HG02884 (cell line): ENCODE measurements around the gene ADGRB3.
"Not testable (repeated sequence)": the region's sequence is repeated elsewhere in the genome, so short reads cannot be mapped to it uniquely, and the experiment has no call there.

Experiments
- ATAC-seq: cut with Tn5 transposase; IDR thresholded peaks from one replicate; pipeline ENCODE4 v1.9.1; 2021; ENCODE audit warnings: mild to moderate bottlenecking, moderate library complexity; ENCODE audit not compliant: unreplicated experiment

The ADGRB3 gene

GRCh38 chr6:68738039-68738438, 103.0 kb downstream of the ADGRB3 start:
- ATAC-seq, result no peak

GRCh38 chr6:68740828-68741500, 105.9 kb downstream of the ADGRB3 start:
- ATAC-seq, result peak; percentile 58

GRCh38 chr6:68741501-68742386, 106.7 kb downstream of the ADGRB3 start:
- ATAC-seq, result peak; percentile 6

- ATAC-seq, result no peak
Observed at GRCh38 chr6:68743099-68743498, 108.0 kb downstream of the ADGRB3 start.

GRCh38 chr6:68744376-68744775, 109.3 kb downstream of the ADGRB3 start:
- not testable (repeated sequence) for ATAC-seq

- no peak for ATAC-seq
Observed at GRCh38 chr6:68746376-68746775, 111.3 kb downstream of the ADGRB3 start.

GRCh38 chr6:68747110-68747790, 112.2 kb downstream of the ADGRB3 start:
- no peak for ATAC-seq

- ATAC-seq, result not testable (repeated sequence)
Observed at GRCh38 chr6:68747832-68748231, 112.8 kb downstream of the ADGRB3 start.

GRCh38 chr6:68754681-68755213, 119.7 kb downstream of the ADGRB3 start:
- ATAC-seq, result no peak

- ATAC-seq, result no peak
Observed at GRCh38 chr6:68756454-68757375, 121.6 kb downstream of the ADGRB3 start.

- ATAC-seq, result no peak
Observed at GRCh38 chr6:68757821-68758220, 122.7 kb downstream of the ADGRB3 start.

- no peak for ATAC-seq
Observed at GRCh38 chr6:68758559-68758958, 123.5 kb downstream of the ADGRB3 start.

GRCh38 chr6:68760485-68760884, 125.4 kb downstream of the ADGRB3 start:
- no peak for ATAC-seq

- no peak for ATAC-seq
Observed at GRCh38 chr6:68760941-68761676, 126.0 kb downstream of the ADGRB3 start.

GRCh38 chr6:68761985-68762384, 126.9 kb downstream of the ADGRB3 start:
- no peak for ATAC-seq

- no peak for ATAC-seq
Observed at GRCh38 chr6:68771426-68771825, 136.3 kb downstream of the ADGRB3 start.

- no peak for ATAC-seq
Observed at GRCh38 chr6:68774843-68775242, 139.8 kb downstream of the ADGRB3 start.

GRCh38 chr6:68776354-68776753, 141.3 kb downstream of the ADGRB3 start:
- no peak for ATAC-seq

GRCh38 chr6:68777956-68778355, 142.9 kb downstream of the ADGRB3 start:
- ATAC-seq, result no peak
